Islet precursor cell (in vitro differentiated cells): Measurements from ENCODE around the gene SPRED2.
A peak's percentile ranks its signal among the peaks of the same experiment; 100 is the strongest.

Source experiments
- DNase-seq: peaks from one replicate; pipeline ENCODE4 v3.0.0-alpha.2; 2018

SPRED2 gene

GRCh38 chr2:65267008-65267407 lies 165.4 kb downstream of the SPRED2 start:
- no peak for DNase-seq

- DNase-seq: no peak
Observed at GRCh38 chr2:65265671-65266045, 166.7 kb downstream of the SPRED2 start.

- peak; percentile 57 for DNase-seq
Observed at GRCh38 chr2:65264821-65265670, 167.4 kb downstream of the SPRED2 start.

- no peak for DNase-seq
Observed at GRCh38 chr2:65263986-65264385, 168.4 kb downstream of the SPRED2 start.

GRCh38 chr2:65263262-65263661 lies 169.1 kb downstream of the SPRED2 start:
- DNase-seq: no peak

DNA sequence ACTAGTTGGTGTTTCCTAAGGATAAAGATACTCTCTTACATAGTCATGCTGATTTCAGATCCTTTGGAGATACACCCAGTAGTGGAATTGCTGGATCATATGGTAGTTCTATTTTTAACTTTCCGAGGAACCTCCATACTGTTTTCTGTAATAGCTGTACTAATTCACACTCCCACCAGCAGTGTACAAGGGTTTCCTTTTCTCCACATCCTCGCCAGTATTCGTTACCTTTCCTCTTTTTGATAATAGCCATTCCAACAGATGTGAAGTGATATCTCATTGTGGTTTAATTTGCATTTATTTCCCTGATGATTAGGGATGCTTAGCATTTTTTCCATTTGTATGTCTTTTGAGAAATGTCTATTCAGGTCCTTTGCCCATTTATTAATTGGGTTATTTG lies 170.7 kb downstream of the SPRED2 start:
- no peak for DNase-seq
